SU-DHL-6 (cell line): Measurements from ENCODE around the gene CUEDC1.

Source experiments
- EZH2phosphoT487 ChIP-seq: fragments of 200-600 bp; sonication (generic), shearing (Covaris generic); conservative IDR thresholded peaks from 2 replicates; pipeline ENCODE4 v1.6.1; 2018; ENCODE audit warnings: mild to moderate bottlenecking, antibody characterized with exemption, low read length, moderate library complexity, mixed read lengths
- TF ChIP-seq, protein P1 (sequence below): fragments of 200-600 bp; sonication (generic); IDR thresholded peaks from one replicate; pipeline ENCODE4 v1.5.1; 2017; ENCODE audit warnings: antibody characterized with exemption, mild to moderate bottlenecking, low read length, moderate library complexity; ENCODE audit not compliant: insufficient read depth, poor library complexity, severe bottlenecking

DNA sequence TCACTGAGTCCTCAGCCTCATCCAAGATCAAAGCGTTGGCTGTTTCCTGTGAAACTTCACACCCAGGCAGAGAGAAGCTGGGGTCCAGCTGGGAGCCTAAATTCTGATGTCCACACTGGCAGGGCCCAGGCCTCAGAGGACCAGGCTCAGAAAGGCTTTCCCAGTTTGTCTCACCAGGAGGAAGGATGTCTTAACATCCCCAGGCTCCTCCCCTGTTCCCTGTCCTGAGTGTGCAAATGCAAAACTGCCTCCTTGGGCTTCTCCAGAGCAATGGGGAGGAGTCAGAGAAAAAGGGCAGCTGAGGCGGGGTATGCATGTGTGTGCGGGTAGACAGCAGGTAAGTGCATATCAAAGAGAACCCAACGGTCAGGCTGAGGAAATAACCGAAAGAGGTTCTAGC lies 45.7 kb downstream of the CUEDC1 start:
- TF ChIP-seq EZH2phosphoT487 = no peak
- TF ChIP-seq, protein P1, sequence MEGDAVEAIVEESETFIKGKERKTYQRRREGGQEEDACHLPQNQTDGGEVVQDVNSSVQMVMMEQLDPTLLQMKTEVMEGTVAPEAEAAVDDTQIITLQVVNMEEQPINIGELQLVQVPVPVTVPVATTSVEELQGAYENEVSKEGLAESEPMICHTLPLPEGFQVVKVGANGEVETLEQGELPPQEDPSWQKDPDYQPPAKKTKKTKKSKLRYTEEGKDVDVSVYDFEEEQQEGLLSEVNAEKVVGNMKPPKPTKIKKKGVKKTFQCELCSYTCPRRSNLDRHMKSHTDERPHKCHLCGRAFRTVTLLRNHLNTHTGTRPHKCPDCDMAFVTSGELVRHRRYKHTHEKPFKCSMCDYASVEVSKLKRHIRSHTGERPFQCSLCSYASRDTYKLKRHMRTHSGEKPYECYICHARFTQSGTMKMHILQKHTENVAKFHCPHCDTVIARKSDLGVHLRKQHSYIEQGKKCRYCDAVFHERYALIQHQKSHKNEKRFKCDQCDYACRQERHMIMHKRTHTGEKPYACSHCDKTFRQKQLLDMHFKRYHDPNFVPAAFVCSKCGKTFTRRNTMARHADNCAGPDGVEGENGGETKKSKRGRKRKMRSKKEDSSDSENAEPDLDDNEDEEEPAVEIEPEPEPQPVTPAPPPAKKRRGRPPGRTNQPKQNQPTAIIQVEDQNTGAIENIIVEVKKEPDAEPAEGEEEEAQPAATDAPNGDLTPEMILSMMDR = no peak
